Neural cell (in vitro differentiated cells): Measurements from ENCODE around the gene NPAS3.

ENCODE experiments used
- CTCF ChIP-seq: fragments of 450-650 bp; IDR thresholded peaks from 2 replicates; pipeline ENCODE4 v1.5.1; 2014; ENCODE audit warnings: antibody characterized with exemption, mild to moderate bottlenecking, moderate library complexity; ENCODE audit not compliant: poor library complexity, severe bottlenecking
- EP300 ChIP-seq: fragments of 450-650 bp; conservative IDR thresholded peaks from 2 replicates; pipeline ENCODE4 v1.6.1; 2014; ENCODE audit warnings: antibody characterized with exemption, mild to moderate bottlenecking, moderate library complexity; ENCODE audit not compliant: poor library complexity, severe bottlenecking
- EZH2 ChIP-seq: fragments of 200-600, 300-800 bp; shearing (Covaris generic), sonication (generic); IDR thresholded peaks from 2 replicates; pipeline ENCODE4 v1.6.1; 2014; ENCODE audit warnings: antibody characterized with exemption, low read length, borderline replicate concordance, mild to moderate bottlenecking; ENCODE audit not compliant: insufficient read depth, poor library complexity, severe bottlenecking
- POLR2AphosphoS5 ChIP-seq: IDR thresholded peaks from 2 replicates; pipeline ENCODE4 v1.6.1; 2012
- RAD21 ChIP-seq: fragments of 450-650 bp; conservative IDR thresholded peaks from 2 replicates; pipeline ENCODE4 v1.6.1; 2014; ENCODE audit warnings: antibody characterized with exemption, mild to moderate bottlenecking, moderate library complexity
- TF ChIP-seq, protein P1 (sequence below): IDR thresholded peaks from 2 replicates; pipeline ENCODE4 v1.6.1; 2012; ENCODE audit warnings: borderline replicate concordance

- no peak for TF ChIP-seq CTCF
- no peak for TF ChIP-seq EZH2
- no peak for TF ChIP-seq RAD21
- TF ChIP-seq, protein P1, sequence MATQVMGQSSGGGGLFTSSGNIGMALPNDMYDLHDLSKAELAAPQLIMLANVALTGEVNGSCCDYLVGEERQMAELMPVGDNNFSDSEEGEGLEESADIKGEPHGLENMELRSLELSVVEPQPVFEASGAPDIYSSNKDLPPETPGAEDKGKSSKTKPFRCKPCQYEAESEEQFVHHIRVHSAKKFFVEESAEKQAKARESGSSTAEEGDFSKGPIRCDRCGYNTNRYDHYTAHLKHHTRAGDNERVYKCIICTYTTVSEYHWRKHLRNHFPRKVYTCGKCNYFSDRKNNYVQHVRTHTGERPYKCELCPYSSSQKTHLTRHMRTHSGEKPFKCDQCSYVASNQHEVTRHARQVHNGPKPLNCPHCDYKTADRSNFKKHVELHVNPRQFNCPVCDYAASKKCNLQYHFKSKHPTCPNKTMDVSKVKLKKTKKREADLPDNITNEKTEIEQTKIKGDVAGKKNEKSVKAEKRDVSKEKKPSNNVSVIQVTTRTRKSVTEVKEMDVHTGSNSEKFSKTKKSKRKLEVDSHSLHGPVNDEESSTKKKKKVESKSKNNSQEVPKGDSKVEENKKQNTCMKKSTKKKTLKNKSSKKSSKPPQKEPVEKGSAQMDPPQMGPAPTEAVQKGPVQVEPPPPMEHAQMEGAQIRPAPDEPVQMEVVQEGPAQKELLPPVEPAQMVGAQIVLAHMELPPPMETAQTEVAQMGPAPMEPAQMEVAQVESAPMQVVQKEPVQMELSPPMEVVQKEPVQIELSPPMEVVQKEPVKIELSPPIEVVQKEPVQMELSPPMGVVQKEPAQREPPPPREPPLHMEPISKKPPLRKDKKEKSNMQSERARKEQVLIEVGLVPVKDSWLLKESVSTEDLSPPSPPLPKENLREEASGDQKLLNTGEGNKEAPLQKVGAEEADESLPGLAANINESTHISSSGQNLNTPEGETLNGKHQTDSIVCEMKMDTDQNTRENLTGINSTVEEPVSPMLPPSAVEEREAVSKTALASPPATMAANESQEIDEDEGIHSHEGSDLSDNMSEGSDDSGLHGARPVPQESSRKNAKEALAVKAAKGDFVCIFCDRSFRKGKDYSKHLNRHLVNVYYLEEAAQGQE = no peak
- no peak for TF ChIP-seq POLR2AphosphoS5
- TF ChIP-seq EP300 = no peak
Measured at GRCh38 chr14:33505963-33506329, 567.3 kb downstream of the NPAS3 start.
